PC-9 (cell line): ENCODE results near the gene PIBF1.

ENCODE experiments used
- CTCF ChIP-seq: fragments of 200-600 bp; sonication (generic); conservative IDR thresholded peaks from 2 replicates; pipeline ENCODE4 v1.6.1; 2017; ENCODE audit warnings: mixed run types, antibody characterized with exemption, mild to moderate bottlenecking, moderate library complexity
- EZH2 ChIP-seq: fragments of 200-600 bp; sonication (generic); IDR thresholded peaks from 2 replicates; pipeline ENCODE4 v1.8.0; 2017; ENCODE audit warnings: antibody characterized with exemption, low read depth

GRCh38 chr13:73040968-73041596 lies 259.1 kb downstream of the PIBF1 start:
- TF ChIP-seq CTCF = no peak
- TF ChIP-seq EZH2 = no peak
